ENCODE measurements around the gene ZNF212.

Gene ZNF212

GRCh38 chr7:149289262-149289661, 49.8 kb downstream of the ZNF212 start:
- no peak for DNase-seq

GRCh38 chr7:149289856-149290255, 50.4 kb downstream of the ZNF212 start:
- no peak for DNase-seq

GRCh38 chr7:149291036-149291780, 51.8 kb downstream of the ZNF212 start:
- no peak for DNase-seq

DNA sequence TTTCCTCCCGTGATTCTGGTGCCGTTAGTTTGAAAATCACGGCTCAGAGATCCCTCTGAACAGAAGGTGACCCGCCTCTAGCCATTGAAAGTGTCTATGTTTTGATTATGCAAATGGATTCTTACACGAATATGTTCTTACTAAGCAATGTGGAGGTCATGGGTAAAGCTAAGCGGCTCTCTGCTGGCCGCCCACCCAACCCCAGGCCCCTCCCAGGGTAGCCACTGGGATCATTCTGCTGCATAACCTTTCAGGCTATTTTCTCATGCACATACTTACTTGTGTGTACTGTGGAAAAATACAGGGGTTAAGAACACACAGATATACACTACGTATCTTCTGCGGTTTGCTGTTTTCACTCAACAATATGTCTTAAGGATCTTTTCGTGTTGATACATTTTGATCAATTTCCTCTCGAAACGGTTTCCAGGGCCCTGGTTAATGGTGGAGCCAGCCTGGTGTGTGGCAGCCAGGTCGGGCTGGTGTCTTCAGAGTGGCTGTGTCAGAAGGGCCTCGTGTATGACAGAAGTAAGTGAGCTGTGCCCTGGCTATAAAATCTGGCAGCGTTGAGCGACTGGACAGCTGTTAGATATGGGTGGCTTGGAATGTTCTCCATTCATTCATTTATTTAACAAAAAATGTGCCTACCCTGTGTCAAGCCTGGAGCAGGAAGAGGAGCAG, 52.5 kb downstream of the ZNF212 start:
- DNase-seq, result no peak

GRCh38 chr7:149292462-149292823, 53.0 kb downstream of the ZNF212 start:
- DNase-seq, result no peak

- DNase-seq, result no peak
Observed at GRCh38 chr7:149293338-149293737, 53.9 kb downstream of the ZNF212 start.

DNA sequence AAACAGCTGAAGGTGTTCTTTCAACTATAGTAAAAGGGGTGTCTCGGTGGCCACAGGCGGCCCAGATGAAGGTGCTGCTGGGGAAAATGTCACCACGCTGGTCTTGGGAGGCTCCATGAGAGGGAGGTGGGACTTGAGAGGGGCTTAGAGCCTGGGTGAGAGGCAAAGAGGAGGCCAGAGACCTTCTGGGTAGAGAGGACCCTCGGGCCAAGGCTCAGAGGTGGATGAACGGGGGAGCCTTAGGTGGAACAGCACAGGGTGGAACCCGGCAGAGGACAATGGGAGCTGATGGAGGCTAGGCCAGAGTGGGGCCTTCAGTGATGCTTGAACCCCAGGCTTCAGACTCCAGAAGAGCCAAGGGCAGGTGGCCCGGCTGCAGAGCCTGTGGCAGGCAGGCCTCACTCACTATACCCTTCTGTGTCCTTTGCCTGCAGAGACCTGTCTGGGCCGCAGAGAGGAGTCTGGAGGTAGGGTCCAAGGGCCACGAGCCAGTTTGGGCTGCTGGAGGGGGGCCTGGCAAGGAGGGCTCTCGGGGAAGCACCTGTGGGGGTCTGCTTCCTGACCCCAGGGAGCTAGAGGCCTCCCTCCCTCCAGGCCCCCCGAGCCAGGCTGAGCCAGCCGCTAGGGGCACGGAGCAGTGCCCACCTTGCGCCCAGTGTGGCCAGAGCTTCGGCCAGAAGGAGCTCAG, 54.6 kb downstream of the ZNF212 start:
- no peak for DNase-seq

GRCh38 chr7:149294634-149295480, 55.4 kb downstream of the ZNF212 start:
- no peak for DNase-seq

DNA sequence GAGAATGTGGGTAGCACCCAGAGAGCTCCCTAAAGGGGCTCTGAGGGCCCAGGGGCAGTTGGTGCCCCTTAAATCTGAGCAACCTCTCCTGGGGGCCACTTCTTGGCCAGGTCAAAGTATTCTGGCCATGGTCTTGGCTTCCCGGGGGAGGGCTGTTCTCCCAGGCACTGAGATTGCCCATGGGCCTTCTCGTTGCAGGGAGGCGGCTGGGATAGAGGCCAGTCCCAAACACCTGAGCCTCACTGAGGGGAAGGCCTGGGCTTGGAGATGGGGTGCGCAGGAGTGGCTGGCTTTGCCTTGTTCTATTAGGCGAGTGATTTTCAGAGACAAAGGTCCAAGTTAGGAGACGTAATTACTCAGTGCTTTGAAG, 56.0 kb downstream of the ZNF212 start:
- no peak for DNase-seq

DNA sequence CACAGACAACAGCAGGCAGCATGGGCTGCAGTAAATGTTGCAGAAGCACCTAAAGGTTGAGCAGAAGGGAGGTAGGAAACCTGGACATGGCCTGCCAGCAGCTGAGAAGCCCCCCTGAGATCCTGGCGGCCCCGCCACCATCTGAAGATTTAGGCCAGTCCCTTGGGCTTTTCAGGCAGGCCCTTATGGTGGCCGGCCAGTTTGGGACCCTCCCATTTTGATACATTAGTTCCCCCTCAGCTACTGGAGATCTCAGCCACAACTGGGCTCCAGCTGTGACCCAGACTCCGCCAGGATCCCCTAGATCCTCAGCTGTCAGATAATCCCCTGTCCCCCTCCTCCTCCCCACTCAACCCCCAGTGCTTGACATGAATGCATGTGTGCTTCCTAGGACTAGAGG, 56.9 kb downstream of the ZNF212 start:
- no peak for DNase-seq

DNA sequence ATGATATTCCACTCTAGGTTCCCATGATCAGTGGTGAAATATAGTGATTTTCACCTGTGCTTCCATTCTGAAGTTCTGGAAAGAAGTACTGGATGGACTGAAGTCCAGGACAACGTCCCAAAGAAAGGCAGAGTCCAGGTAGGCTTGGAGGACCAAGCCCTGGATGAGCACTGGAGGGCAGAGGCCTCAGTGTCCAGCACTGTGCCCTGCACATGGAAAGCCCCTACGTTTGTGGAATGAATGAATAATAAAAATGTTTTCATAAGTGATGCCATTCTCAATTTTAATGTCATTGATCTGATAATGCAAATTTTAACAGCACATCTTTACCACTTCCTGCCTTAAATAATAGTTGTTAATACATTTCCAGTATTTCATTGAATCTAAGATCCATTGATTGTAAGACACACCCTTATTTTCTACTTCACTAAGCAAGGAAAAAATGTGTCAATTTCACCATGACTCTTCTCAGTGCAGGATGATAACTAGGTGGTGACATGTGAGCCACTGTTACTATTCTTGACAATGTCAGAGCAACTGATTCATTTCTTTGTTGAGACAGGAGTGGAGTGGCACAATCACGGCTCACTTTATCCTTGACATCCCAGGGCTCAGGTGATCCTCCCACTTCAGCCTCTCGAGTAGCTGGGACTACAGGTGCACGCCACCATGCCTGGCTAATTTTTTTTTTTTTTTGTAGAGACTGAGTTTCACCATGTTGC, 57.7 kb downstream of the ZNF212 start:
- DNase-seq, result no peak

- DNase-seq, result no peak
Observed at GRCh38 chr7:149300620-149301285, 61.3 kb downstream of the ZNF212 start.

DNA sequence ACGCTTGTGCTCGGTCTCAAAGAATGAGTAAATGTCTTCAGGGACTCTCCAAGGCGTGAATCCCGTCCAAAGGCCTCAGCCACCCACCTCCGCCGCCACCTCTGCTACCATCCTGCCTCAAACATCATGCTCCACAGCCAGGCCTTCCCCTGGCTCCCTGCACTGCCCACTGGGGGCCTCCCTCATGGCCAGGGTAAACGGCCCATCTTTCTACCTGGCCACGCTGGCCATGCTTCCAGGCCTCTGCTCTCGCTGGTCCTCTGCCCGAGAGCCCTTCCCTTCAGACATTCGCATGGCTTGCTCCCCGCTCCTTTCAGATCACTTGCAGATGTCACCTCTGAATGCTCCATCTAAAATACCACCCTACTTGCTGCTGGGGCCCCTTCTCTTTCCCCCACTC, 62.8 kb downstream of the ZNF212 start:
- DNase-seq, result no peak

- no peak for DNase-seq
Observed at GRCh38 chr7:149302865-149303264, 63.4 kb downstream of the ZNF212 start.

GRCh38 chr7:149304006-149304405, 64.6 kb downstream of the ZNF212 start:
- DNase-seq, result no peak
